ENCODE data around the gene ZNF132.

DNA sequence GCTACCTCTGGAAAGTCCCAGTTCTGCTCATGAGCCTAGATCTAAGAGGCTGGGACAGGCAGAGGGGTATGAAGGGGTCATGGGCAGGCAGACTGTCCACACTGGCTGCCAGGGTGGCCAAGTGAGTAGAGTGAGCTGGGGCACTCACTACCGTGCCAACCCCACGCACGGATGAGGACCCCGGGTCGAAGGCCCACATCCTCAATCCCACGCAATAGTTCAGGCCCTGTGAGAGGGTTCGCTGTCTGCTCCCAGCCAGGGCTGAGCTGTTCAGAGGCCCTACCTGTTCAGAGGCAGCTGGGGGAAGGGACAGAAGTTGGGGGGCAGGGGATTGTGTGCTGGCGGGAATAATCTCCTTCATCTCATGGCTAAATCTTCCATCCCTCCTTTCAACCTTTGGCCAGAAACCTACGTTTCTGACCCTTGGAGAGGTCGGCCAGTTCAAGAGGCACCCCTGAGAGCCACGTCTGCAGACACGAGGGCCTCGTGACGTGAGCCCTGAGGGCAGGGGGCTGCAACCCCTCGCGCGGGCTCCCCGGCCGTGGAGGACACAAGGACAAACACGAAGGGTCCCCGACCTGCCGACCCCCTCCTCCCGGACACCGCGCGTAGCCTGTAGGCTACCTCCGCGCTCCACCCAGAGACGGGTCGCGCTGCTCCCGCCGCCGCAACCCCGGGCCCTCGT lies 53.9 kb downstream of the ZNF132 start:
- TF ChIP-seq TARDBP (IDR thresholded peaks at IDR 0.05) (no peak), ELF4 (IDR thresholded peaks at IDR 0.05) (no peak), SUZ12 (IDR thresholded peaks at IDR 0.05) (no peak), ZNF384 (IDR thresholded peaks at IDR 0.05) (no peak), SP1 (IDR thresholded peaks at IDR 0.05) (no peak), L3MBTL2 (conservative IDR thresholded peaks at IDR 0.05) (no peak), HDGF (IDR thresholded peaks at IDR 0.05; ENCODE audit: borderline replicate concordance) (no peak), FOXK2 (IDR thresholded peaks at IDR 0.05) (no peak), FOXM1 (IDR thresholded peaks at IDR 0.05; ENCODE audit: borderline replicate concordance) (no peak), BHLHE40 (IDR thresholded peaks at IDR 0.05; ENCODE audit: borderline replicate concordance) (no peak), FOXA1 (IDR thresholded peaks at IDR 0.05) (no peak), LEF1 (IDR thresholded peaks at IDR 0.05; ENCODE audit: borderline replicate concordance) (no peak), NFRKB (IDR thresholded peaks at IDR 0.05) (no peak)
